ENCODE results near the gene GPC6.

GRCh38 chr13:94256721-94257120 lies 1030.1 kb downstream of the GPC6 start:
- no peak for TF ChIP-seq CTCF (IDR thresholded peaks at IDR 0.05; ENCODE audit: insufficient read depth, low read depth, low read length)
- TF ChIP-seq EZH2 (IDR thresholded peaks at IDR 0.05; ENCODE audit: insufficient read depth, low read length) = no peak

Data from astrocyte (in vitro differentiated cells and primary cell).